Measurements from ENCODE around the gene WFDC2. TPM values are rescaled to one million over a fixed set of nuclear protein-coding genes. Genes with fewer than 3 reads are reported as not detected.

WFDC2 gene
- total RNA-seq, 4 donors from 2014 or later = 2.1 to 12.4 (median 7.9) TPM; not detected in 1

GRCh38 chr20:45445805-45446562, 23.6 kb upstream of the WFDC2 start:
- Histone ChIP-seq H3K27ac (no peak overlapping the region), H3K9me3 (no peaks in the 10 kb centered on the region), H3K4me1 (no peaks in the 10 kb centered on the region), H3K27me3 (no peaks in the 10 kb centered on the region), H3K4me3 (peak overlapping the region in 1 of 4 donors; percentile 7), H3K36me3 (no peaks in the 10 kb centered on the region)
- DNase-seq = peak in 1 of 3 donors; percentile 76
- TF ChIP-seq CTCF (IDR thresholded peaks at IDR 0.05) (peak in 5 of 6 experiments; percentile 26 to 53 (median 44)), POLR2A (IDR thresholded peaks at IDR 0.05) (no peak)

GRCh38 chr20:45448270-45448669, 21.3 kb upstream of the WFDC2 start:
- TF ChIP-seq CTCF (IDR thresholded peaks at IDR 0.05) = no peak
- TF ChIP-seq POLR2A (IDR thresholded peaks at IDR 0.05) = no peak
- Histone ChIP-seq H3K4me1 (no peaks in the 10 kb centered on the region), H3K4me3 (no peak overlapping the region), H3K27ac (peak overlapping the region in 1 of 4 donors; percentile 72), H3K9me3 (no peaks in the 10 kb centered on the region), H3K27me3 (no peaks in the 10 kb centered on the region), H3K36me3 (no peaks in the 10 kb centered on the region)
- no peak for DNase-seq

DNA sequence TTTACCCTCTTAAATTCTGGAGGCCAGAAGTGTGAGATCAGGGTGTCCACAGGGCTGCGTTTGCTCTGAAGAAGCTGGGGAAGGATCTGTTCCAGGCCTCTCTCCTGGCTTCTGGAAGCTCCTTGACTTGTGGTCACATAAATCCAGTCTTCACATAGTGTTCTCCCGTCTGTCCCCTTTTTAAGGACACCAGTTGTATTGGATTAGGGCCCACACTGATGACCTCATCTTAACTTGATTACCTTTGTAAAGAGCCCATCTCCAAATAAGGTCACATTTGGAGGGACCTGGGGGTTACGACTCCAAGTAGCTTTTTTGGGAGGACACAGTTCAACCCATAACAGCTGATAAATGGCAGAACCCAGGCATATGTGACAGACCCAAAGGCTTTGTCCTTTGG, 20.0 kb upstream of the WFDC2 start:
- Histone ChIP-seq H3K9me3 (no peaks in the 10 kb centered on the region), H3K27me3 (no peaks in the 10 kb centered on the region), H3K27ac (peak overlapping the region in 3 of 4 donors; percentile 51 to 75 (median 51)), H3K4me3 (no peak overlapping the region), H3K36me3 (no peaks in the 10 kb centered on the region), H3K4me1 (no peaks in the 10 kb centered on the region)
- no peak for DNase-seq
- TF ChIP-seq CTCF (IDR thresholded peaks at IDR 0.05) (no peak), POLR2A (IDR thresholded peaks at IDR 0.05) (no peak)

GRCh38 chr20:45450097-45450818, 19.3 kb upstream of the WFDC2 start:
- H3K4me1 ChIP-seq = no peaks in the 10 kb centered on the region
- no peak for DNase-seq
- no peaks in the 10 kb centered on the region for H3K27me3 ChIP-seq
- no peaks in the 10 kb centered on the region for H3K9me3 ChIP-seq
- H3K36me3 ChIP-seq = no peaks in the 10 kb centered on the region
- TF ChIP-seq POLR2A (IDR thresholded peaks at IDR 0.05) (no peak), CTCF (IDR thresholded peaks at IDR 0.05) (peak; percentile 12 to 84 (median 70))
- H3K27ac ChIP-seq = peak overlapping the region in 3 of 4 donors; percentile 1 to 75 (median 51)
- H3K4me3 ChIP-seq = no peak overlapping the region

DNA sequence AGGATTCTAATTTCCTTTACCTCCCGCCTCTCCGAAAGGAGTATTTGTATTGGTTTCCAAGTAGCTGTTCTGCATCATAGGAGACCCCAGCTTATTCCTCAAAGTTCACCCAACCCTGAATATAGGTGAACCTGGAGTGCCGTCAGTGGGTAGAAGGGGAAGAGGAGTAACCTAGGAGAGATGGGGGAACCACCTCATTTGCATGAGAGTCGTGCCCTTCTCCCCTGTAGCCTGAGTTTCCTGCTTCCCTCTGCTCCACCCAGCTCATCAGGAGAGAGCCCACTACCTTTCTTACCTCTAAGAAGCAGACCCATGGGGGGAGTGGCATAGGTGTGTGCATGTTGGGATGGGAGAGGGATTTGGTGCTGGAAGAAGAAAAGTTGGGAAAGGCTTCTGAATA, 17.3 kb upstream of the WFDC2 start:
- Histone ChIP-seq H3K27me3 (no peaks in the 10 kb centered on the region), H3K4me3 (no peak overlapping the region), H3K27ac (no peak overlapping the region), H3K9me3 (no peaks in the 10 kb centered on the region), H3K4me1 (no peaks in the 10 kb centered on the region), H3K36me3 (no peaks in the 10 kb centered on the region)
- TF ChIP-seq CTCF (IDR thresholded peaks at IDR 0.05) (no peak), POLR2A (IDR thresholded peaks at IDR 0.05) (no peak)
- peak in 1 of 3 donors; percentile 41 for DNase-seq

Data from Peyer's patch (tissue), 4 donors.